Fibroblast of mammary gland (primary cell): Measurements from ENCODE around the gene CTSE.
"Not testable (repeated sequence)": the region's sequence is repeated elsewhere in the genome, so short reads cannot be mapped to it uniquely, and the experiment has no call there.

Source experiments
- DNase-seq: peaks from one replicate; pipeline ENCODE4 v3.0.0-alpha.2; 2010; ENCODE audit warnings: low read depth
- H3K4me3 ChIP-seq: 2 replicates; pipeline ENCODE4 v1.5.1; 2011; ENCODE audit warnings: low read depth, mild to moderate bottlenecking, low read length, moderate library complexity; ENCODE audit not compliant: control insufficient read depth
- TF ChIP-seq, protein P1 (sequence below): conservative IDR thresholded peaks from 2 replicates; pipeline ENCODE4 v1.5.1; 2011; ENCODE audit warnings: low read depth, low read length, inconsistent platforms; ENCODE audit not compliant: control insufficient read depth, insufficient read depth

Gene CTSE

DNA sequence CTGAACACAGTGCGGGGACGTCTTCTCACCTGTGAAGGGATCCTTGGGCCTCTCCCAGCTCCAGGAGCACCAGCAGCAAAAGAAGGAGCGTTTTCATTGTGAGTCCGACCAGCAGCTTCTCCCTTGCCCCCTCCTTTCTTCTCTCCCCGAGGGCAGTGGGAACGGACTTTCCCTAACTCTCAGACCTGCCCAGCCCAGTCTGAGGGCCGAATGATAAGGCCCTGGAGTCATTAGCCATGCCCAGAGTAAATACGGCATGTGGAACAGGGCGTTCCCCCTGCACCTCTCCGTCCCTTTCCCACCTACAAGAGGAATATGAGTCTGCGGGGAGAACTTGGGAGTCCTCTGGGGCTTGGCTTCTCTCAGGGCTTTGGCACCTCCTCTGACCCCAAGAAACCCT, at the start of gene CTSE:
Gene CTSE (minus strand): TSS at position 201 of the 400 bp plus-strand sequence. CDS start 104 bp downstream, at position 97.
- H3K4me3 ChIP-seq, result no peak within 1 kb of the TSS
- no peak for DNase-seq
- TF ChIP-seq, protein P1, sequence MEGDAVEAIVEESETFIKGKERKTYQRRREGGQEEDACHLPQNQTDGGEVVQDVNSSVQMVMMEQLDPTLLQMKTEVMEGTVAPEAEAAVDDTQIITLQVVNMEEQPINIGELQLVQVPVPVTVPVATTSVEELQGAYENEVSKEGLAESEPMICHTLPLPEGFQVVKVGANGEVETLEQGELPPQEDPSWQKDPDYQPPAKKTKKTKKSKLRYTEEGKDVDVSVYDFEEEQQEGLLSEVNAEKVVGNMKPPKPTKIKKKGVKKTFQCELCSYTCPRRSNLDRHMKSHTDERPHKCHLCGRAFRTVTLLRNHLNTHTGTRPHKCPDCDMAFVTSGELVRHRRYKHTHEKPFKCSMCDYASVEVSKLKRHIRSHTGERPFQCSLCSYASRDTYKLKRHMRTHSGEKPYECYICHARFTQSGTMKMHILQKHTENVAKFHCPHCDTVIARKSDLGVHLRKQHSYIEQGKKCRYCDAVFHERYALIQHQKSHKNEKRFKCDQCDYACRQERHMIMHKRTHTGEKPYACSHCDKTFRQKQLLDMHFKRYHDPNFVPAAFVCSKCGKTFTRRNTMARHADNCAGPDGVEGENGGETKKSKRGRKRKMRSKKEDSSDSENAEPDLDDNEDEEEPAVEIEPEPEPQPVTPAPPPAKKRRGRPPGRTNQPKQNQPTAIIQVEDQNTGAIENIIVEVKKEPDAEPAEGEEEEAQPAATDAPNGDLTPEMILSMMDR, result no peak

GRCh38 chr1:206070627-206071304, 47.1 kb upstream of the CTSE start:
- DNase-seq, result no peak
- no peak overlapping the region for H3K4me3 ChIP-seq
- TF ChIP-seq, protein P1, result no peak

GRCh38 chr1:206068314-206068713, 44.6 kb upstream of the CTSE start:
- DNase-seq, result no peak
- TF ChIP-seq, protein P1, result no peak
- H3K4me3 ChIP-seq, result no peak overlapping the region

DNA sequence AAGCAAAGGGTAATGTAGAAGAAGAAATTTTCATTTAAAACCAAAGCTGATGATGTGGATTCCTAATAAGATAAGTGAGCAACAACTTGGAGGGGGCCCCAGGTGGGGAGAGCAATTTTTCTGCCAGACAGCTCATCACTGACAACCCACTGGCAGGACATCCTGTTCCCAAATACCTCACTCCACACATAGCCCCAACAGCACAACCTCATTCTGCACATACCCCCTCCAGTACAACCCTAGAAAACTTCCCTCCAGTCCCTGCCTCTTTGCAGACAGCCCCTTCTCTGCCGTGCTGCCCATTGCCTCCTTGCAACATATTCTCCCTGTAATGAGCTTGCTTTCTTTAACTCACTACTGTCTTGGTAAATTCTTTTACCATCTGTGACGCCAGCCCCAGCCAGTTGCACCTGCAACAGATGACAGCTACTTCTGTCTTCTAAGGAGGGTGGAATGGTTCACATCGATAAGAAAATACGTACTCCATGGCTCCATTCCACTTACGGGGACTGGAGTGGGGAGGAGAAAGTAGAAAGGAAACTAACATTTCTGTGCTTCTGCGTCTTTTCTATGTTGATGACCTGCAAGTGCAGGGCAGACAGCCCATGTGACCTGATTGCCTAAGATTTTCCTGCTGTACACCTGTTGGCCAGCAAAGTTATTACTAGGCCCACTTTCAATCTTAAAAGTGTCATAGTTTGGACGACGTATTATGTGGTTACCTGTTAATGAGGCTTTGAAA, 44.0 kb upstream of the CTSE start:
- TF ChIP-seq, protein P1, result no peak
- peak; percentile 34 for DNase-seq

GRCh38 chr1:206066479-206067171, 42.9 kb upstream of the CTSE start:
- TF ChIP-seq, protein P1, result no peak
- DNase-seq, result no peak

More for the DNA sequence above, 44.0 kb upstream of the CTSE start:
- no peak overlapping the region for H3K4me3 ChIP-seq

GRCh38 chr1:206065547-206066145, 42.0 kb upstream of the CTSE start:
- no peak overlapping the region for H3K4me3 ChIP-seq
- DNase-seq, result no peak
- TF ChIP-seq, protein P1, result no peak

More at GRCh38 chr1:206066479-206067171, 42.9 kb upstream of the CTSE start:
- H3K4me3 ChIP-seq, result no peak overlapping the region

DNA sequence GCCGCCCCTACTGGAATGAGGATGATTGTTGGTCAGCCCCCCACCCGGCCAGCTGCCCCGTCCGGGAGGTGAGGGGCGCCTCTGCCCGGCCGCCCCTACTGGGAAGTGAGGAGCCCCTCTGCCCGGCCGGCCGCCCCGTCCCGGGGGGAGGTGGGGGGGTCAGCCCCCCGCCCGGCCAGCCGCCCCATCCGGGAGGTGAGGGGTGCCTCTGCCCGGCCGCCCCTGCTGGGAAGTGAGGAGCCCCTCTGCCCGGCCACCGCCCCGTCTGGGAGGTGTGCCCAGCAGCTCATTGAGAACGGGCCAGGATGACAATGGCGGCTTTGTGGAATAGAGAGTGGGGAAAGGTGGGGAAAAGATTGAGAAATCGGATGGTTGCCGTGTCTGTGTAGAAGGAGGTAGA, 40.8 kb upstream of the CTSE start:
- not testable (repeated sequence) for H3K4me3 ChIP-seq, DNase-seq

- H3K4me3 ChIP-seq, DNase-seq: not testable (repeated sequence)
Observed at GRCh38 chr1:206064001-206064400, 40.3 kb upstream of the CTSE start.
